ENCODE measurements around the gene MUC5AC.
"Not testable (repeated sequence)": the region's sequence is repeated elsewhere in the genome, so short reads cannot be mapped to it uniquely, and the experiment has no call there.

Gene MUC5AC

GRCh38 chr11:1160231-1161101, 2.7 kb downstream of the MUC5AC start:
- no peaks in the 10 kb centered on the region for H3K9me3 Mint-ChIP-seq
- no peaks in the 10 kb centered on the region for H3K4me1 Mint-ChIP-seq (ENCODE audit: low read depth)
- no peaks in the 10 kb centered on the region for H3K27me3 Mint-ChIP-seq (ENCODE audit: low read depth)
- H3K36me3 Mint-ChIP-seq (ENCODE audit: low read depth) = no peaks in the 10 kb centered on the region
- DNase-seq (ENCODE audit: low spot score) = no peak
- no peak overlapping the region for H3K4me3 Mint-ChIP-seq
- H3K27ac Mint-ChIP-seq = no peak overlapping the region

- Mint-ChIP-seq H3K36me3 (ENCODE audit: low read depth) (no peaks in the 10 kb centered on the region), H3K27me3 (ENCODE audit: low read depth) (no peaks in the 10 kb centered on the region), H3K4me3 (no peak overlapping the region), H3K4me1 (ENCODE audit: low read depth) (no peaks in the 10 kb centered on the region), H3K9me3 (no peaks in the 10 kb centered on the region), H3K27ac (no peak overlapping the region)
- DNase-seq (ENCODE audit: low spot score) = no peak
Observed at GRCh38 chr11:1161410-1162137, 3.8 kb downstream of the MUC5AC start.

GRCh38 chr11:1162138-1162475, 4.4 kb downstream of the MUC5AC start:
- Mint-ChIP-seq H3K36me3 (ENCODE audit: low read depth) (no peaks in the 10 kb centered on the region), H3K4me3 (no peak overlapping the region), H3K27me3 (ENCODE audit: low read depth) (no peaks in the 10 kb centered on the region), H3K4me1 (ENCODE audit: low read depth) (no peaks in the 10 kb centered on the region), H3K27ac (no peak overlapping the region), H3K9me3 (no peaks in the 10 kb centered on the region)
- no peak for DNase-seq (ENCODE audit: low spot score)

GRCh38 chr11:1162491-1163311, 4.9 kb downstream of the MUC5AC start:
- H3K9me3 Mint-ChIP-seq = no peaks in the 10 kb centered on the region
- H3K4me1 Mint-ChIP-seq (ENCODE audit: low read depth) = no peaks in the 10 kb centered on the region
- no peak for DNase-seq (ENCODE audit: low spot score)
- no peak overlapping the region for H3K27ac Mint-ChIP-seq
- H3K4me3 Mint-ChIP-seq = no peak overlapping the region
- H3K36me3 Mint-ChIP-seq (ENCODE audit: low read depth) = no peaks in the 10 kb centered on the region
- no peaks in the 10 kb centered on the region for H3K27me3 Mint-ChIP-seq (ENCODE audit: low read depth)

GRCh38 chr11:1163321-1163910, 5.7 kb downstream of the MUC5AC start:
- no peak for DNase-seq (ENCODE audit: low spot score)
- Mint-ChIP-seq H3K4me1 (ENCODE audit: low read depth) (no peaks in the 10 kb centered on the region), H3K36me3 (ENCODE audit: low read depth) (no peaks in the 10 kb centered on the region), H3K4me3 (no peak overlapping the region), H3K9me3 (no peaks in the 10 kb centered on the region), H3K27ac (no peak overlapping the region), H3K27me3 (ENCODE audit: low read depth) (no peaks in the 10 kb centered on the region)

- DNase-seq (ENCODE audit: low spot score) = no peak
- Mint-ChIP-seq H3K4me1 (ENCODE audit: low read depth) (no peaks in the 10 kb centered on the region), H3K27ac (no peak overlapping the region), H3K4me3 (no peak overlapping the region), H3K9me3 (no peaks in the 10 kb centered on the region), H3K27me3 (ENCODE audit: low read depth) (no peaks in the 10 kb centered on the region), H3K36me3 (ENCODE audit: low read depth) (no peaks in the 10 kb centered on the region)
Observed at GRCh38 chr11:1163911-1164735, 6.4 kb downstream of the MUC5AC start.

- not testable (repeated sequence) for DNase-seq (ENCODE audit: low spot score); H3K4me3 Mint-ChIP-seq; H3K36me3 Mint-ChIP-seq (ENCODE audit: low read depth); H3K27ac Mint-ChIP-seq; H3K4me1 Mint-ChIP-seq (ENCODE audit: low read depth); H3K9me3 Mint-ChIP-seq; H3K27me3 Mint-ChIP-seq (ENCODE audit: low read depth)
Observed at GRCh38 chr11:1164779-1165255, 7.1 kb downstream of the MUC5AC start.

- Mint-ChIP-seq H3K4me3 (no peak overlapping the region), H3K36me3 (ENCODE audit: low read depth) (no peaks in the 10 kb centered on the region), H3K27ac (no peak overlapping the region), H3K9me3 (no peaks in the 10 kb centered on the region), H3K4me1 (ENCODE audit: low read depth) (no peaks in the 10 kb centered on the region), H3K27me3 (ENCODE audit: low read depth) (no peaks in the 10 kb centered on the region)
- no peak for DNase-seq (ENCODE audit: low spot score)
Observed at GRCh38 chr11:1165256-1166041, 7.7 kb downstream of the MUC5AC start.

- no peaks in the 10 kb centered on the region for H3K27me3 Mint-ChIP-seq (ENCODE audit: low read depth)
- no peak for DNase-seq (ENCODE audit: low spot score)
- H3K9me3 Mint-ChIP-seq = peaks cover 13% of the 10 kb centered on the region
- H3K4me1 Mint-ChIP-seq (ENCODE audit: low read depth) = no peaks in the 10 kb centered on the region
- H3K4me3 Mint-ChIP-seq = no peak overlapping the region
- H3K27ac Mint-ChIP-seq = no peak overlapping the region
- H3K36me3 Mint-ChIP-seq (ENCODE audit: low read depth) = peaks cover 2% of the 10 kb centered on the region
Observed at GRCh38 chr11:1167256-1167655, 9.5 kb downstream of the MUC5AC start.

- no peak for DNase-seq (ENCODE audit: low spot score)
- no peak overlapping the region for H3K4me3 Mint-ChIP-seq
- no peak overlapping the region for H3K27ac Mint-ChIP-seq
Observed at GRCh38 chr11:1167751-1168231, 10.0 kb downstream of the MUC5AC start.

GRCh38 chr11:1168256-1168655, 10.5 kb downstream of the MUC5AC start:
- Mint-ChIP-seq H3K36me3 (ENCODE audit: low read depth) (peaks cover 2% of the 10 kb centered on the region), H3K4me1 (ENCODE audit: low read depth) (no peaks in the 10 kb centered on the region), H3K9me3 (peaks cover 13% of the 10 kb centered on the region)

More at GRCh38 chr11:1167751-1168231, 10.0 kb downstream of the MUC5AC start:
- Mint-ChIP-seq H3K9me3 (peaks cover 13% of the 10 kb centered on the region), H3K36me3 (ENCODE audit: low read depth) (peaks cover 2% of the 10 kb centered on the region), H3K27me3 (ENCODE audit: low read depth) (no peaks in the 10 kb centered on the region), H3K4me1 (ENCODE audit: low read depth) (no peaks in the 10 kb centered on the region)

GRCh38 chr11:1168721-1169161, 11.0 kb downstream of the MUC5AC start:
- H3K4me1 Mint-ChIP-seq (ENCODE audit: low read depth) = no peaks in the 10 kb centered on the region
- H3K27me3 Mint-ChIP-seq (ENCODE audit: low read depth) = no peaks in the 10 kb centered on the region
- H3K36me3 Mint-ChIP-seq (ENCODE audit: low read depth) = peaks cover 2% of the 10 kb centered on the region
- H3K4me3 Mint-ChIP-seq = no peak overlapping the region
- DNase-seq (ENCODE audit: low spot score) = no peak
- H3K9me3 Mint-ChIP-seq = peaks cover 13% of the 10 kb centered on the region
- no peak overlapping the region for H3K27ac Mint-ChIP-seq

More at GRCh38 chr11:1168256-1168655, 10.5 kb downstream of the MUC5AC start:
- Mint-ChIP-seq H3K27ac (no peak overlapping the region), H3K4me3 (no peak overlapping the region), H3K27me3 (ENCODE audit: low read depth) (no peaks in the 10 kb centered on the region)
- no peak for DNase-seq (ENCODE audit: low spot score)
